HCT116 (cell line): Measurements from ENCODE around the gene IDS. TPM values are rescaled to one million over a fixed set of nuclear protein-coding genes. Genes with fewer than 3 reads are reported as not detected.
"Not testable (repeated sequence)": the region's sequence is repeated elsewhere in the genome, so short reads cannot be mapped to it uniquely, and the experiment has no call there.

ENCODE experiments used
- ATAC-seq: fragments of 200-7000 bp; cut with Tn5 transposase; 2 replicates; pipeline ENCODE4 v1.9.1; 2020; ENCODE audit warnings: mild to moderate bottlenecking, moderate library complexity
- BruUV-seq: library from RNA; stranded (reverse); fragments of 400-500 nt; replicated peaks from 2 replicates; lab custom pipeline; 2021; lab: Mats Ljungman, UMichigan
- CTCF ChIA-PET: fragments of 300-600 bp; sonication (Branson Sonifier 250); formaldehyde crosslinking; loops from one replicate; lab custom pipeline; 2021; ENCODE audit warnings: antibody characterized with exemption; lab: Charles Lee
- POLR2A ChIA-PET: fragments of 300-600, 350-600 bp; sonication (Branson Sonifier 250); formaldehyde crosslinking; loops from one replicate; lab custom pipeline; 2021; ENCODE audit warnings: antibody characterized with exemption; lab: Charles Lee
- RAD21 ChIA-PET, 2 experiments: fragments of 300-600 bp; sonication (Branson Sonifier 250); formaldehyde crosslinking; loops; one replicate each; lab custom pipeline; 2023; ENCODE audit warnings: low total read pairs in 2 of 2; ENCODE audit not compliant: uncharacterized antibody in 2 of 2, unreplicated experiment in 2 of 2, low non-redundant PET in 1 of 2; lab: Charles Lee
- DNase-seq: peaks from one replicate; pipeline ENCODE4 v3.0.0-alpha.2; 2010; ENCODE audit warnings: low read depth, low spot score
- H2AFZ ChIP-seq: fragments of 200-600 bp; shearing (Covaris generic), sonication (generic); 2 replicates; pipeline ENCODE4 v1.6.1; 2017; ENCODE audit warnings: low read depth, mixed run types, mixed read lengths, antibody characterized with exemption, low read length; ENCODE audit not compliant: poor library complexity, severe bottlenecking
- H3K27ac ChIP-seq: 2 replicates; pipeline ENCODE4 v1.5.1; 2012; ENCODE audit warnings: low read depth, low read length
- H3K27me3 ChIP-seq: fragments of 200-600 bp; sonication (generic); 2 replicates; pipeline ENCODE4 v1.6.1; 2016; ENCODE audit warnings: mixed run types, low read length, mixed read lengths; ENCODE audit not compliant: insufficient read depth
- H3K36me3 ChIP-seq, 2 experiments: fragments of 200-500 bp in 1 of 2; fragments of 200-600 bp in 1 of 2; sonication (Bioruptor generic) in 1 of 2; sonication (generic) in 1 of 2; 2 replicates each; pipeline versions ENCODE4 v1.5.1 to v1.6.1; 2014 to 2016; ENCODE audit warnings: low read length in 2 of 2, inconsistent platforms in 1 of 2, mixed read lengths in 1 of 2, mixed run types in 1 of 2; ENCODE audit not compliant: insufficient read depth in 2 of 2, control insufficient read depth in 1 of 2
- H3K4me1 ChIP-seq, 2 experiments: fragments of 200-600 bp in 1 of 2; sonication (generic) in 1 of 2; 2 replicates each; pipeline versions ENCODE4 v1.5.1 to v1.6.1; 2012 to 2017; ENCODE audit warnings: low read length in 2 of 2, inconsistent platforms in 1 of 2, mild to moderate bottlenecking in 1 of 2, mixed read lengths in 1 of 2, mixed run types in 1 of 2, moderate library complexity in 1 of 2; ENCODE audit not compliant: insufficient read depth in 2 of 2, control insufficient read depth in 1 of 2
- H3K4me2 ChIP-seq: fragments of 200-600 bp; sonication (generic); 2 replicates; pipeline ENCODE4 v1.6.1; 2017; ENCODE audit warnings: mixed run types, low read length, mixed read lengths
- H3K4me3 ChIP-seq, 2 experiments: fragments of 200-600 bp in 1 of 2; sonication (generic) in 1 of 2; replicated peaks in 1 of 2; 2 replicates each; pipeline ENCODE4 v1.5.1; 2011 to 2016; ENCODE audit warnings: low read length in 2 of 2, control low read depth in 1 of 2, low read depth in 1 of 2, mild to moderate bottlenecking in 1 of 2, mixed read lengths in 1 of 2, mixed run types in 1 of 2
- H3K79me2 ChIP-seq: fragments of 200-600 bp; sonication (generic); 2 replicates; pipeline ENCODE4 v1.6.1; 2017; ENCODE audit warnings: mild to moderate bottlenecking, mixed run types, low read length, moderate library complexity, mixed read lengths; ENCODE audit not compliant: insufficient read depth
- H3K9ac ChIP-seq: fragments of 200-600 bp; sonication (generic); 2 replicates; pipeline ENCODE4 v1.6.1; 2016; ENCODE audit warnings: low read length, mixed read lengths
- H3K9me2 ChIP-seq: fragments of 200-600 bp; sonication (generic), shearing (Covaris generic); 2 replicates; pipeline ENCODE4 v1.6.1; 2017; ENCODE audit warnings: mixed run types, mild to moderate bottlenecking, moderate library complexity; ENCODE audit not compliant: insufficient read depth
- H3K9me3 ChIP-seq, 2 experiments: fragments of 200-500 bp in 1 of 2; fragments of 200-600 bp in 1 of 2; sonication (Bioruptor generic) in 1 of 2; sonication (generic) in 1 of 2; 2 replicates each; pipeline ENCODE4 v1.6.1; 2014 to 2017; ENCODE audit warnings: low read length in 2 of 2, mixed read lengths in 2 of 2, inconsistent platforms in 1 of 2, low read depth in 1 of 2, mild to moderate bottlenecking in 1 of 2, mixed run types in 1 of 2, moderate library complexity in 1 of 2; ENCODE audit not compliant: control insufficient read depth in 1 of 2, insufficient read depth in 1 of 2
- H4K20me1 ChIP-seq: fragments of 200-600 bp; sonication (generic), shearing (Covaris generic); 2 replicates; pipeline ENCODE4 v1.6.1; 2017; ENCODE audit warnings: mixed run types, mild to moderate bottlenecking, moderate library complexity; ENCODE audit not compliant: insufficient read depth
- EGR1 ChIP-seq: IDR thresholded peaks from 2 replicates; pipeline ENCODE4 v1.6.1; 2012; ENCODE audit warnings: low read depth
- ELF1 ChIP-seq: IDR thresholded peaks from 2 replicates; pipeline ENCODE4 v1.6.1; 2012; ENCODE audit warnings: low read depth, borderline replicate concordance
- EZH2 ChIP-seq: fragments of 200-600 bp; sonication (generic); IDR thresholded peaks from 2 replicates; pipeline ENCODE4 v1.6.1; 2017; ENCODE audit warnings: antibody characterized with exemption, mixed run types
- EZH2phosphoT487 ChIP-seq: fragments of 200-600 bp; IDR thresholded peaks from 2 replicates; pipeline ENCODE4 v1.6.1; 2018; ENCODE audit warnings: antibody characterized with exemption, borderline replicate concordance
- JUND ChIP-seq: IDR thresholded peaks from 2 replicates; pipeline ENCODE4 v1.6.1; 2012
- MAX ChIP-seq: IDR thresholded peaks from 2 replicates; pipeline ENCODE4 v1.6.1; 2012
- POLR2A ChIP-seq: IDR thresholded peaks from 2 replicates; pipeline ENCODE4 v1.7.0; 2011; ENCODE audit warnings: borderline replicate concordance; ENCODE audit not compliant: insufficient read depth, insufficient read length; ENCODE audit errors: extremely low read depth
- POLR2AphosphoS5 ChIP-seq: IDR thresholded peaks from 2 replicates; pipeline ENCODE4 v1.6.1; 2011; ENCODE audit warnings: mild to moderate bottlenecking, low read depth, low read length, moderate library complexity
- SIN3A ChIP-seq: IDR thresholded peaks from 2 replicates; pipeline ENCODE4 v1.6.1; 2012; ENCODE audit warnings: low read depth
- YY1 ChIP-seq: IDR thresholded peaks from 2 replicates; pipeline ENCODE4 v1.6.1; 2011; ENCODE audit warnings: low read length, low read depth, moderate library complexity, mild to moderate bottlenecking; ENCODE audit not compliant: insufficient replicate concordance; ENCODE audit errors: extremely low read depth
- intact Hi-C: fragments of 100-400 bp; cut with micrococcal nuclease; formaldehyde crosslinking; loops from 2 replicates; pipeline ENCODE4 v1.10.0; 2022
- total RNA-seq: library from RNA; stranded (reverse); gene quantifications from one replicate; pipeline ENCODE4 v1.2.1, GENCODE V29; 2021; ENCODE audit not compliant: unreplicated experiment
- TF ChIP-seq, protein P1 (sequence below): IDR thresholded peaks from 2 replicates; pipeline ENCODE4 v1.6.1; 2011; ENCODE audit warnings: mild to moderate bottlenecking, low read length, moderate library complexity; ENCODE audit not compliant: insufficient replicate concordance; ENCODE audit errors: extremely low read depth

Gene IDS
- total RNA-seq, 1 experiment from 2014 or later = 42.0 TPM

DNA sequence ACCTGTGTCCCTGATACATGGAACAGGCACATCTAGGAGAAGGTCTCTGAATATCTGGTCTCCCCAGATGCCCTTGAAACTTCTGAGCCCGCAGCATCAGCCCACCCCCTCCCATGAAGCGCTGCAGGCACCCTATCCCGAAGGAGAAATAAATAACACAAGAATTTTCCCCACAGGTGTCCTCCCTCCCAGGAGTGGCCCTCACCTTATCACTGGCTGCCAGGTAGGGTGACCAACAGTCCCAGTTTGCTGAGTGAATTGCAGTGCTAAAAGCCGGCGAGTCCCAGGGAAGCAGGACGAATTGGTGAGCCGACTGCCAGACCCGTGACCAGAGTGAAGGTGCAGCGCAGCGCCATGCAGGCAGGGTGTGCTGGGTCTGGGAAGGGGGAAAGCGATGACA is 28.9 kb upstream of the IDS start:
- H3K9me3 ChIP-seq, H3K9me2 ChIP-seq, H3K36me3 ChIP-seq, H3K27ac ChIP-seq, H3K4me2 ChIP-seq, ATAC-seq, H3K27me3 ChIP-seq, H3K4me3 ChIP-seq, H3K9ac ChIP-seq, H4K20me1 ChIP-seq, BruUV-seq, POLR2A ChIA-PET, RAD21 ChIA-PET, H2AFZ ChIP-seq, intact Hi-C loops, DNase-seq, H3K4me1 ChIP-seq, H3K79me2 ChIP-seq, CTCF ChIA-PET: not testable (repeated sequence)

- H3K4me2 ChIP-seq, H3K27ac ChIP-seq, POLR2A ChIA-PET, H3K27me3 ChIP-seq, H3K4me3 ChIP-seq, H3K9ac ChIP-seq, H3K9me2 ChIP-seq, H3K79me2 ChIP-seq, CTCF ChIA-PET, H2AFZ ChIP-seq, intact Hi-C loops, H3K36me3 ChIP-seq, H3K9me3 ChIP-seq, H4K20me1 ChIP-seq, DNase-seq, BruUV-seq, ATAC-seq, H3K4me1 ChIP-seq, RAD21 ChIA-PET: not testable (repeated sequence)
These were observed 27.8 kb upstream of the IDS start for GRCh38 chrX:149532868-149533267.

GRCh38 chrX:149531599-149531998 is 26.5 kb upstream of the IDS start:
- Histone ChIP-seq H3K4me1 (no peaks in the 10 kb centered on the region), H3K9me3 (no peaks in the 10 kb centered on the region), H3K4me3 (no peak overlapping the region), H2AFZ (no peak overlapping the region), H3K4me2 (no peak overlapping the region), H3K27me3 (no peaks in the 10 kb centered on the region), H3K79me2 (no peaks in the 10 kb centered on the region), H3K27ac (no peak overlapping the region), H3K36me3 (no peaks in the 10 kb centered on the region), H4K20me1 (no peaks in the 10 kb centered on the region), H3K9ac (no peak overlapping the region), H3K9me2 (no peaks in the 10 kb centered on the region)
- BruUV-seq = no TSS peak
- CTCF ChIA-PET = no interaction called here
- RAD21 ChIA-PET = no interaction called here
- intact Hi-C loops = no loop called here
- TF ChIP-seq MAX (no peak), EGR1 (no peak), JUND (no peak), YY1 (no peak), EZH2phosphoT487 (no peak), POLR2A (no peak), EZH2 (no peak), ELF1 (no peak), POLR2AphosphoS5 (no peak), SIN3A (no peak)
- TF ChIP-seq, protein P1, sequence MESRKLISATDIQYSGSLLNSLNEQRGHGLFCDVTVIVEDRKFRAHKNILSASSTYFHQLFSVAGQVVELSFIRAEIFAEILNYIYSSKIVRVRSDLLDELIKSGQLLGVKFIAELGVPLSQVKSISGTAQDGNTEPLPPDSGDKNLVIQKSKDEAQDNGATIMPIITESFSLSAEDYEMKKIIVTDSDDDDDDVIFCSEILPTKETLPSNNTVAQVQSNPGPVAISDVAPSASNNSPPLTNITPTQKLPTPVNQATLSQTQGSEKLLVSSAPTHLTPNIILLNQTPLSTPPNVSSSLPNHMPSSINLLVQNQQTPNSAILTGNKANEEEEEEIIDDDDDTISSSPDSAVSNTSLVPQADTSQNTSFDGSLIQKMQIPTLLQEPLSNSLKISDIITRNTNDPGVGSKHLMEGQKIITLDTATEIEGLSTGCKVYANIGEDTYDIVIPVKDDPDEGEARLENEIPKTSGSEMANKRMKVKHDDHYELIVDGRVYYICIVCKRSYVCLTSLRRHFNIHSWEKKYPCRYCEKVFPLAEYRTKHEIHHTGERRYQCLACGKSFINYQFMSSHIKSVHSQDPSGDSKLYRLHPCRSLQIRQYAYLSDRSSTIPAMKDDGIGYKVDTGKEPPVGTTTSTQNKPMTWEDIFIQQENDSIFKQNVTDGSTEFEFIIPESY = no peak
- no peak for DNase-seq
- no peak for ATAC-seq
- POLR2A ChIA-PET = no interaction called here
